Natural killer cell (primary cell): Measurements from ENCODE around the gene ARHGAP20. TPM values are rescaled to one million over a fixed set of nuclear protein-coding genes. Genes with fewer than 3 reads are reported as not detected.
A peak's percentile ranks its signal among the peaks of the same experiment; 100 is the strongest.

Experiments
- ATAC-seq, 3 donors: fragments of 150-1000 bp in 2 of 3; fragments of 200-7000 bp in 1 of 3; cut with Tn5 transposase; 1 replicate in 1 of 3; 2 replicates in 2 of 3; pipeline ENCODE4 v1.10.0; 2021; ENCODE audit warnings: mild to moderate bottlenecking in 2 of 3, moderate library complexity in 2 of 3
- DNase-seq, 2 donors: peaks; one replicate each; pipeline versions ENCODE4 v3.0.0 to v3.0.0-alpha.2; 2013 to 2021; ENCODE audit warnings: mixed read lengths in 1 of 2
- H3K27ac ChIP-seq: one replicate; pipeline ENCODE4 v1.5.1; 2013; ENCODE audit warnings: mild to moderate bottlenecking, low read length
- H3K27me3 ChIP-seq: one replicate; pipeline ENCODE4 v1.6.1; 2013; ENCODE audit warnings: low read length; ENCODE audit not compliant: control insufficient read depth, insufficient read depth
- H3K36me3 ChIP-seq: one replicate; pipeline ENCODE4 v1.6.1; 2013; ENCODE audit warnings: low read length; ENCODE audit not compliant: control insufficient read depth, insufficient read depth
- H3K4me1 ChIP-seq: one replicate; pipeline ENCODE4 v1.6.1; 2013; ENCODE audit warnings: low read length; ENCODE audit not compliant: control insufficient read depth, insufficient read depth
- H3K4me3 ChIP-seq: one replicate; pipeline ENCODE4 v1.5.1; 2013; ENCODE audit warnings: low read length
- H3K9me3 ChIP-seq: one replicate; pipeline ENCODE4 v1.6.1; 2013; ENCODE audit warnings: low read length; ENCODE audit not compliant: control insufficient read depth, insufficient read depth
- H3K27ac Mint-ChIP-seq, 2 donors: one replicate each; pipeline ENCODE4 v1.8.0; 2022; ENCODE audit warnings: mild to moderate bottlenecking in 2 of 2, mixed read lengths in 2 of 2, moderate library complexity in 1 of 2
- H3K27me3 Mint-ChIP-seq, 2 donors: one replicate each; pipeline ENCODE4 v1.8.0; 2022; ENCODE audit warnings: low read depth in 2 of 2, mixed read lengths in 2 of 2
- H3K36me3 Mint-ChIP-seq: one replicate; pipeline ENCODE4 v1.8.0; 2022; ENCODE audit warnings: mixed read lengths
- H3K4me1 Mint-ChIP-seq, 2 donors: one replicate each; pipeline ENCODE4 v1.8.0; 2022; ENCODE audit warnings: mixed read lengths in 2 of 2
- H3K4me3 Mint-ChIP-seq: one replicate; pipeline ENCODE4 v1.8.0; 2022; ENCODE audit warnings: mild to moderate bottlenecking, moderate library complexity, mixed read lengths
- H3K9me3 Mint-ChIP-seq, 2 donors: one replicate each; pipeline ENCODE4 v1.8.0; 2022; ENCODE audit warnings: mixed read lengths in 2 of 2
- WGBS: methylation state at CpG from one replicate; pipeline ENCODE4 v1.1.7; 2013; ENCODE audit warnings: missing lambda C conversion rate; ENCODE audit not compliant: insufficient coverage; 5-methylcytosine and 5-hydroxymethylcytosine counted together
- intact Hi-C: fragments of 100-400 bp; cut with micrococcal nuclease; formaldehyde crosslinking; loops from one replicate; pipeline ENCODE4 v1.14.2; 2022
- total RNA-seq, 4 donors: library from RNA; stranded (reverse); fragments of 120-200 nt in 1 of 4; gene quantifications; one replicate each; pipeline versions ENCODE4 v1.2.3 to v1.2.4, GENCODE V29; 2013 to 2022
- TF ChIP-seq, protein P1 (sequence below): fragments of 200-600 bp; IDR thresholded peaks from one replicate; pipeline ENCODE4 v1.8.0; 2022; ENCODE audit warnings: antibody characterized with exemption

The ARHGAP20 gene
- total RNA-seq, 3 donors from 2014 or later (not counting 1 experiment from before 2014, with no cell fraction given) = not detected

DNA sequence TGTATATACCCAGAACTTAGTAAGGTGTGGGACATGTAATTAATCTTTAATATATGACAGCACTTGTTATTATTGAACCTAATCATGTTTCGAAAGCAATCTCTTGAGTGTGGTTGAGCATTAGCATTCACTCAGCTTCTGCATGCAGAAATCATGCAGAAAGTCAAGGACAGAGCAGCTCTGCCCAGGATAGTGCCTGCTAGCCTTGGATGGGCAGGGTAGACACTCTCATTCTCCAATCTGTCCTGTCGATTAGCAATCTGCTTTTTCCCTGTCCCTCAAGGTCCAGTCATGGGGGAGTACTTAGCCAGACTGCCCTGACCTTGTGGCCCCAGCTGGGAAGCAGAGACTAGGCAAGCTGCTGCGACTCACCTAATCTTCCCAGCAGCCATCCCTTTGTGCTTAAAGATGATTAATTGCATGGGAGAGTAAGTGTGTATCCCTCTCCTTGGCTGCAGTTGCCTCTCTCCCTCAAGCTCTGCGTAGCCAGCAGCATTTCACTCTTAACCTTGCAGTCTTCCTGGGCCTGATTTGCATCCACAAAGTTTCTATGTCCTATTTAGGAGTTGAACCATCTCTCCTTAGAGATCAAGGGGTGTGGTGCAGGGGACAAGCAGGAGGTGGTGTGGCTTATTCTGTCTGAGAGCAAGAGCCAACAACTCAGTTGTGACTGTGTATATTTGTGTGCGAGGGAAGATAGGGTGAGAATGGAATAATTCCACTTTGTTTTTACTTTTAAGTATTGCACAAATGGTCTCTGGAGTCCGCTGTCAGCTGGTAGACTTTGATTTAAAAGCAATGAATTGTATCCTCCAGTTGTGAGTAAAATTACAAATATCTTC lies 181.1 kb downstream of the ARHGAP20 start:
- TF ChIP-seq, protein P1, sequence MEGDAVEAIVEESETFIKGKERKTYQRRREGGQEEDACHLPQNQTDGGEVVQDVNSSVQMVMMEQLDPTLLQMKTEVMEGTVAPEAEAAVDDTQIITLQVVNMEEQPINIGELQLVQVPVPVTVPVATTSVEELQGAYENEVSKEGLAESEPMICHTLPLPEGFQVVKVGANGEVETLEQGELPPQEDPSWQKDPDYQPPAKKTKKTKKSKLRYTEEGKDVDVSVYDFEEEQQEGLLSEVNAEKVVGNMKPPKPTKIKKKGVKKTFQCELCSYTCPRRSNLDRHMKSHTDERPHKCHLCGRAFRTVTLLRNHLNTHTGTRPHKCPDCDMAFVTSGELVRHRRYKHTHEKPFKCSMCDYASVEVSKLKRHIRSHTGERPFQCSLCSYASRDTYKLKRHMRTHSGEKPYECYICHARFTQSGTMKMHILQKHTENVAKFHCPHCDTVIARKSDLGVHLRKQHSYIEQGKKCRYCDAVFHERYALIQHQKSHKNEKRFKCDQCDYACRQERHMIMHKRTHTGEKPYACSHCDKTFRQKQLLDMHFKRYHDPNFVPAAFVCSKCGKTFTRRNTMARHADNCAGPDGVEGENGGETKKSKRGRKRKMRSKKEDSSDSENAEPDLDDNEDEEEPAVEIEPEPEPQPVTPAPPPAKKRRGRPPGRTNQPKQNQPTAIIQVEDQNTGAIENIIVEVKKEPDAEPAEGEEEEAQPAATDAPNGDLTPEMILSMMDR = no peak
- ATAC-seq = no peak

DNA sequence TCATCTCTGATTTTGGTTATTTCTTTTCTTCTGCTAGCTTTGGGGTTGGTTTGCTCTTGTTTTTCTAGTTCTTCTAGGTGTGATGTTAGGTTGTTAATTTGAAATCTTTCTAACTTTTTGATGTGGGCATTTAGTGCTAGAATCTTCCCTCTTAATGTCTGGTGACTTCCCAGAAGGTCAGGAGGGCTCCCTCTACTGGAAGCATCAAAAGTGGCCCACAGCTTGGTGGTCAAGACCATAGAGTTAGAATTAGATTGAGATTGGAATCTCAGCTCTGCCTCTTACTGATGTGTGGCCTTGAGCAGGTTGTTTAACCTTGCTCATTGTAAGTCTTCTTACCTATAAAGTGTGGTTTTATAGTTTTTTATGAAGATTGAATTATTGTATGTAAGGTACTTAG lies 183.2 kb downstream of the ARHGAP20 start:
- Histone ChIP-seq H3K9me3 (peaks cover 4% of the 10 kb centered on the region), H3K36me3 (no peaks in the 10 kb centered on the region), H3K27me3 (no peaks in the 10 kb centered on the region), H3K4me3 (no peak overlapping the region), H3K27ac (no peak overlapping the region), H3K4me1 (peaks cover 16% of the 10 kb centered on the region)
- intact Hi-C loops = no loop called here
- Mint-ChIP-seq H3K4me3 (no peak overlapping the region), H3K4me1 (peaks cover 0 to 18% of the 10 kb centered on the region in 2 donors), H3K27ac (no peak overlapping the region), H3K9me3 (peaks cover 0 to 2% of the 10 kb centered on the region in 2 donors), H3K36me3 (no peaks in the 10 kb centered on the region), H3K27me3 (no peaks in the 10 kb centered on the region)
- DNase-seq (peak in 1 of 2 donors; percentile 27), ATAC-seq (no peak)
- TF ChIP-seq, protein P1 = no peak

More for the DNA sequence above, 181.1 kb downstream of the ARHGAP20 start:
- DNase-seq = no peak
- Mint-ChIP-seq H3K36me3 (no peaks in the 10 kb centered on the region), H3K4me3 (no peak overlapping the region), H3K27me3 (no peaks in the 10 kb centered on the region), H3K4me1 (peaks cover 5 to 14% of the 10 kb centered on the region in 2 donors), H3K9me3 (peaks cover 2% of the 10 kb centered on the region in 2 donors), H3K27ac (no peak overlapping the region)
- intact Hi-C loops = no loop called here
- Histone ChIP-seq H3K27me3 (no peaks in the 10 kb centered on the region), H3K4me1 (peaks cover 3% of the 10 kb centered on the region), H3K9me3 (peaks cover 4% of the 10 kb centered on the region), H3K4me3 (no peak overlapping the region), H3K36me3 (no peaks in the 10 kb centered on the region), H3K27ac (no peak overlapping the region)
- WGBS = 85% methylated on average over 6 of the region's 6 CpGs

DNA sequence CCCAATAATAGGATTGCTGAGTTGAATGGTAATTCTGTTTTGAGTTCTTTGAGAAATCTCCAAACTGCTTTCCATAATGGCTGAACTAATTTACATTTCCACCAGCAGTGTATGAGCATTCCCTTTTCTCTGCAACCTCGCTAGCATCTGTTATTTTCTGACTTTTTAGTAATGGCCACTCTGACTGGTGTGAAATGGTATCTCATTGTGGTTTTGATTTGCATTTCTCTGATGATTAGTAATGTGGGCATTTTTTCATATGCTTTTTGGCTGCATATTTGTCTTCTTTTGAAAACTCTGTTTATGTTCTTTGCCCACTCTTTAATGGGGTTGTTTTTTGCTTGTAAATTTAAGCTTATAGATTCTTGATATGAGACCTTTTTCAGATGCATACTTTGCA lies 185.1 kb downstream of the ARHGAP20 start:
- H3K4me3 Mint-ChIP-seq = no peak overlapping the region
- no peaks in the 10 kb centered on the region for H3K27me3 Mint-ChIP-seq
- Histone ChIP-seq H3K27me3 (no peaks in the 10 kb centered on the region), H3K27ac (no peak overlapping the region), H3K4me1 (peaks cover 26% of the 10 kb centered on the region), H3K9me3 (no peaks in the 10 kb centered on the region), H3K4me3 (no peak overlapping the region), H3K36me3 (no peaks in the 10 kb centered on the region)
- no peak for DNase-seq
- no CpG with 5 or more reads among the region's 1 CpG for WGBS
- H3K27ac Mint-ChIP-seq = no peak overlapping the region
- H3K36me3 Mint-ChIP-seq = no peaks in the 10 kb centered on the region
- H3K4me1 Mint-ChIP-seq = peaks cover 8 to 28% of the 10 kb centered on the region in 2 donors
- TF ChIP-seq, protein P1 = no peak
- intact Hi-C loops = no loop called here
- H3K9me3 Mint-ChIP-seq = peaks cover 0 to 2% of the 10 kb centered on the region in 2 donors
- ATAC-seq = no peak
